ENCODE measurements around the gene PSENEN. TPM values are rescaled to one million over a fixed set of nuclear protein-coding genes. Genes with fewer than 3 reads are reported as not detected.
"Not testable (repeated sequence)": the region's sequence is repeated elsewhere in the genome, so short reads cannot be mapped to it uniquely, and the experiment has no call there.

The PSENEN gene
- total RNA-seq, 1 experiment from 2014 or later, result 48.5 TPM

- no peak for DNase-seq (ENCODE audit: low read depth)
Observed at GRCh38 chr19:35787227-35787799, 41.9 kb downstream of the PSENEN start.

- no peak for DNase-seq (ENCODE audit: low read depth)
Observed at GRCh38 chr19:35788205-35788960, 42.9 kb downstream of the PSENEN start.

- no peak for DNase-seq (ENCODE audit: low read depth)
Observed at GRCh38 chr19:35789195-35789977, 43.9 kb downstream of the PSENEN start.

- DNase-seq (ENCODE audit: low read depth), result no peak
Observed at GRCh38 chr19:35789978-35790944, 44.8 kb downstream of the PSENEN start.

GRCh38 chr19:35790981-35791813, 45.7 kb downstream of the PSENEN start:
- no peak for DNase-seq (ENCODE audit: low read depth)

GRCh38 chr19:35791814-35792279, 46.4 kb downstream of the PSENEN start:
- no peak for DNase-seq (ENCODE audit: low read depth)

- DNase-seq (ENCODE audit: low read depth), result no peak
Observed at GRCh38 chr19:35792312-35792711, 46.9 kb downstream of the PSENEN start.

GRCh38 chr19:35792888-35793287, 47.4 kb downstream of the PSENEN start:
- no peak for DNase-seq (ENCODE audit: low read depth)

- no peak for DNase-seq (ENCODE audit: low read depth)
Observed at GRCh38 chr19:35793381-35794165, 48.1 kb downstream of the PSENEN start.

- not testable (repeated sequence) for DNase-seq (ENCODE audit: low read depth)
Observed at GRCh38 chr19:35795564-35795963, 50.1 kb downstream of the PSENEN start.

Other genes starting within 250 kb of the PSENEN start
- 34.4 and 53.0 TPM in 2 replicates for gene DMKN, start 232.0 kb upstream of the PSENEN start, total RNA-seq (2014; rRNA removed; shearing (Covaris generic))
- gene SBSN, start 217.3 kb upstream of the PSENEN start, total RNA-seq (2014; rRNA removed; shearing (Covaris generic)), result 3.0 and 14.9 TPM in 2 replicates
- not detected in 2 replicates for gene GAPDHS, start 212.2 kb upstream of the PSENEN start, total RNA-seq (2014; rRNA removed; shearing (Covaris generic))
- 162 and 178 TPM in 2 replicates for gene TMEM147, start 200.0 kb upstream of the PSENEN start, total RNA-seq (2014; rRNA removed; shearing (Covaris generic))
- not detected in 2 replicates for gene ATP4A, start 182.0 kb upstream of the PSENEN start, total RNA-seq (2014; rRNA removed; shearing (Covaris generic))
- gene PMIS2, start 159.5 kb upstream of the PSENEN start, total RNA-seq (2014; rRNA removed; shearing (Covaris generic)), result not detected in 2 replicates
- gene HAUS5, start 132.9 kb upstream of the PSENEN start, total RNA-seq (2014; rRNA removed; shearing (Covaris generic)), result 19.7 and 21.1 TPM in 2 replicates
- gene RBM42, start 116.6 kb upstream of the PSENEN start, total RNA-seq (2014; rRNA removed; shearing (Covaris generic)), result 71.9 and 93.9 TPM in 2 replicates
- gene ETV2, start 103.9 kb upstream of the PSENEN start, total RNA-seq (2014; rRNA removed; shearing (Covaris generic)), result 0.50 and 2.5 TPM in 2 replicates
- gene COX6B1, start 97.3 kb upstream of the PSENEN start, total RNA-seq (2014; rRNA removed; shearing (Covaris generic)), result 551 and 688 TPM in 2 replicates
- not detected in 2 replicates for gene UPK1A, start 79.1 kb upstream of the PSENEN start, total RNA-seq (2014; rRNA removed; shearing (Covaris generic))
- not detected in 2 replicates for gene ZBTB32, start 41.1 kb upstream of the PSENEN start, total RNA-seq (2014; rRNA removed; shearing (Covaris generic))
- 7.7 and 10.9 TPM in 2 replicates for gene KMT2B, start 27.6 kb upstream of the PSENEN start, total RNA-seq (2014; rRNA removed; shearing (Covaris generic))
- 2.9 and 11.1 TPM in 2 replicates for gene IGFLR1, start 3.2 kb upstream of the PSENEN start, total RNA-seq (2014; rRNA removed; shearing (Covaris generic))
- gene U2AF1L4, start 233 bp upstream of the PSENEN start, total RNA-seq (2014; rRNA removed; shearing (Covaris generic)), result 8.4 and 13.3 TPM in 2 replicates
- gene LIN37, start 2.9 kb downstream of the PSENEN start, total RNA-seq (2014; rRNA removed; shearing (Covaris generic)), result 4.5 and 5.4 TPM in 2 replicates
- 0.17 TPM in 1 of 2 replicates, not detected in the other for gene HSPB6, start 11.4 kb downstream of the PSENEN start, total RNA-seq (2014; rRNA removed; shearing (Covaris generic))
- 8.6 and 10.8 TPM in 2 replicates for gene PROSER3, start 12.5 kb downstream of the PSENEN start, total RNA-seq (2014; rRNA removed; shearing (Covaris generic))
- gene ARHGAP33, start 29.9 kb downstream of the PSENEN start, total RNA-seq (2014; rRNA removed; shearing (Covaris generic)), result 1.3 and 1.8 TPM in 2 replicates
- gene PRODH2, start 67.2 kb downstream of the PSENEN start, total RNA-seq (2014; rRNA removed; shearing (Covaris generic)), result not detected in 2 replicates
- gene NPHS1, start 106.9 kb downstream of the PSENEN start, total RNA-seq (2014; rRNA removed; shearing (Covaris generic)), result not detected in 2 replicates
- not detected in 2 replicates for gene KIRREL2, start 111.3 kb downstream of the PSENEN start, total RNA-seq (2014; rRNA removed; shearing (Covaris generic))
- 1.6 and 6.6 TPM in 2 replicates for gene APLP1, start 122.9 kb downstream of the PSENEN start, total RNA-seq (2014; rRNA removed; shearing (Covaris generic))
- gene NFKBID, start 154.9 kb downstream of the PSENEN start, total RNA-seq (2014; rRNA removed; shearing (Covaris generic)), result 5.8 and 5.9 TPM in 2 replicates
- gene HCST, start 156.9 kb downstream of the PSENEN start, total RNA-seq (2014; rRNA removed; shearing (Covaris generic)), result not detected in 2 replicates
- gene TYROBP, start 162.6 kb downstream of the PSENEN start, total RNA-seq (2014; rRNA removed; shearing (Covaris generic)), result not detected in 2 replicates
- gene LRFN3, start 190.7 kb downstream of the PSENEN start, total RNA-seq (2014; rRNA removed; shearing (Covaris generic)), result 1.9 and 3.4 TPM in 2 replicates
- 18.0 and 22.9 TPM in 2 replicates for gene SDHAF1, start 249.5 kb downstream of the PSENEN start, total RNA-seq (2014; rRNA removed; shearing (Covaris generic))

Data from HT1080 (cell line).